ENCODE results near the gene RALB. TPM values are rescaled to one million over a fixed set of nuclear protein-coding genes. Genes with fewer than 3 reads are reported as not detected.

The RALB gene
- total and polyA plus RNA-seq, 2 experiments from 2014 or later = 15.2 to 17.4 TPM

DNA sequence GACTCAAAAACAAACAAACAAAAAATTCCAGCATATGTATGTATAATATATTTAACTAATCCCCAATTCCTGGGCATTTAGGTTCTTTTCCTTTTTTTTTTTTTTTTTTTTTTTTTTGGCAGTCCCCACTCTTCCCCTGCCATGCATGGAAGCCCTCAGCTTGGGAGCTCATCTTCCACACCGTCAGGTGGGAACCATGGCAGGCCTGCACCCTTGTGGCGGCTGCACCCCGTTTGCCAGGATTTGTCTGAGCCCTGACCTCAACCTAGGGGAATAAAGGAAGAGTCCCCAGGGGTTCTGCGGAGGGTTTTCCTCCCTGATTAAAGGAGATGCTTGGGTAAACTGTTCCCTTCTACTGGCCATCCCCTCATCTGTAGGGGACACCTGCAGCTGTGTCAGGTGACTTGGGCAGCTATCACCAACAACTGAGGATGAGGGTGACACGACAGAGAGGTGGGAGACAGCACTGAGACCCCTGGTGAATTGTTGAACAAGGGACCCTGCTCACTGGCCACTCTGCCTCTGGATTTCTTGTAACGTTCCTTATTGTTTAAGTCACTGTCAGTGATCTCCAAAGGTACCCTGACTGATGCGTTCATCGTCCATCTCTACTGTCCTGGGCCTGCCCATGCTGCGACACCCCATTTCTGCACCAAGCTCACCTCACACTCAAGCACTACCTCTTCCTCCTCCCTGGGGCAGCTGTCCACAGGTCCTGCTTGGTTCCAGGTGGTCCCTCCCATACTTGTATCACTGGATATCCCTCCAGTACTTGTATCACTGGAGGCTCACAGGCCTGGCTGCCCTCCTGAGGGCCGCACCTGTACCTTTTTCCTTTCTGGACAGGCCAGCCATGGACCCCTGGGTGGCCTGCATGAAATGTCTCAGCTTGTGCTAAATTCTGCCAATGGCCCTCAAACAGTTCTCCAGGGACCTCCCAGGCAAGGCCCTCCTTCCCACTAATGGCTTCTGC, 44.0 kb upstream of the RALB start:
- no peak for ATAC-seq
- no peak overlapping the region for H3K27ac Mint-ChIP-seq

More for the DNA sequence above, 44.0 kb upstream of the RALB start:
- Histone ChIP-seq H3K79me2 (replicated peaks; ENCODE audit: insufficient read depth) (no peaks in the 10 kb centered on the region), H3F3A (replicated peaks; ENCODE audit: low read depth) (no peaks in the 10 kb centered on the region), H3K4me1 (ENCODE audit: insufficient read depth) (no peaks in the 10 kb centered on the region), H3K36me3 (ENCODE audit: insufficient read depth) (no peaks in the 10 kb centered on the region), H2AFZ (no peak overlapping the region), H3K4me2 (no peak overlapping the region), H3K9me2 (ENCODE audit: insufficient read depth) (no peaks in the 10 kb centered on the region), H3K27ac (ENCODE audit: low read depth) (no peak overlapping the region), H4K20me1 (replicated peaks; ENCODE audit: insufficient read depth) (no peaks in the 10 kb centered on the region; the same call in 1 of the 2 replicates), H3K27me3 (ENCODE audit: insufficient read depth) (no peaks in the 10 kb centered on the region), H3K4me3 (no peak overlapping the region)
- TF ChIP-seq JUNB (IDR thresholded peaks at IDR 0.05; ENCODE audit: unreplicated experiment) = no peak
- TF ChIP-seq NANOG (IDR thresholded peaks at IDR 0.05; ENCODE audit: borderline replicate concordance) = no peak
- TF ChIP-seq, protein P1, sequence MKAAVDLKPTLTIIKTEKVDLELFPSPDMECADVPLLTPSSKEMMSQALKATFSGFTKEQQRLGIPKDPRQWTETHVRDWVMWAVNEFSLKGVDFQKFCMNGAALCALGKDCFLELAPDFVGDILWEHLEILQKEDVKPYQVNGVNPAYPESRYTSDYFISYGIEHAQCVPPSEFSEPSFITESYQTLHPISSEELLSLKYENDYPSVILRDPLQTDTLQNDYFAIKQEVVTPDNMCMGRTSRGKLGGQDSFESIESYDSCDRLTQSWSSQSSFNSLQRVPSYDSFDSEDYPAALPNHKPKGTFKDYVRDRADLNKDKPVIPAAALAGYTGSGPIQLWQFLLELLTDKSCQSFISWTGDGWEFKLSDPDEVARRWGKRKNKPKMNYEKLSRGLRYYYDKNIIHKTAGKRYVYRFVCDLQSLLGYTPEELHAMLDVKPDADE (IDR thresholded peaks at IDR 0.05) = no peak
- TF ChIP-seq, protein P2, sequence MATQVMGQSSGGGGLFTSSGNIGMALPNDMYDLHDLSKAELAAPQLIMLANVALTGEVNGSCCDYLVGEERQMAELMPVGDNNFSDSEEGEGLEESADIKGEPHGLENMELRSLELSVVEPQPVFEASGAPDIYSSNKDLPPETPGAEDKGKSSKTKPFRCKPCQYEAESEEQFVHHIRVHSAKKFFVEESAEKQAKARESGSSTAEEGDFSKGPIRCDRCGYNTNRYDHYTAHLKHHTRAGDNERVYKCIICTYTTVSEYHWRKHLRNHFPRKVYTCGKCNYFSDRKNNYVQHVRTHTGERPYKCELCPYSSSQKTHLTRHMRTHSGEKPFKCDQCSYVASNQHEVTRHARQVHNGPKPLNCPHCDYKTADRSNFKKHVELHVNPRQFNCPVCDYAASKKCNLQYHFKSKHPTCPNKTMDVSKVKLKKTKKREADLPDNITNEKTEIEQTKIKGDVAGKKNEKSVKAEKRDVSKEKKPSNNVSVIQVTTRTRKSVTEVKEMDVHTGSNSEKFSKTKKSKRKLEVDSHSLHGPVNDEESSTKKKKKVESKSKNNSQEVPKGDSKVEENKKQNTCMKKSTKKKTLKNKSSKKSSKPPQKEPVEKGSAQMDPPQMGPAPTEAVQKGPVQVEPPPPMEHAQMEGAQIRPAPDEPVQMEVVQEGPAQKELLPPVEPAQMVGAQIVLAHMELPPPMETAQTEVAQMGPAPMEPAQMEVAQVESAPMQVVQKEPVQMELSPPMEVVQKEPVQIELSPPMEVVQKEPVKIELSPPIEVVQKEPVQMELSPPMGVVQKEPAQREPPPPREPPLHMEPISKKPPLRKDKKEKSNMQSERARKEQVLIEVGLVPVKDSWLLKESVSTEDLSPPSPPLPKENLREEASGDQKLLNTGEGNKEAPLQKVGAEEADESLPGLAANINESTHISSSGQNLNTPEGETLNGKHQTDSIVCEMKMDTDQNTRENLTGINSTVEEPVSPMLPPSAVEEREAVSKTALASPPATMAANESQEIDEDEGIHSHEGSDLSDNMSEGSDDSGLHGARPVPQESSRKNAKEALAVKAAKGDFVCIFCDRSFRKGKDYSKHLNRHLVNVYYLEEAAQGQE (IDR thresholded peaks at IDR 0.05; ENCODE audit: unreplicated experiment) = no peak
- TF ChIP-seq, protein P3, sequence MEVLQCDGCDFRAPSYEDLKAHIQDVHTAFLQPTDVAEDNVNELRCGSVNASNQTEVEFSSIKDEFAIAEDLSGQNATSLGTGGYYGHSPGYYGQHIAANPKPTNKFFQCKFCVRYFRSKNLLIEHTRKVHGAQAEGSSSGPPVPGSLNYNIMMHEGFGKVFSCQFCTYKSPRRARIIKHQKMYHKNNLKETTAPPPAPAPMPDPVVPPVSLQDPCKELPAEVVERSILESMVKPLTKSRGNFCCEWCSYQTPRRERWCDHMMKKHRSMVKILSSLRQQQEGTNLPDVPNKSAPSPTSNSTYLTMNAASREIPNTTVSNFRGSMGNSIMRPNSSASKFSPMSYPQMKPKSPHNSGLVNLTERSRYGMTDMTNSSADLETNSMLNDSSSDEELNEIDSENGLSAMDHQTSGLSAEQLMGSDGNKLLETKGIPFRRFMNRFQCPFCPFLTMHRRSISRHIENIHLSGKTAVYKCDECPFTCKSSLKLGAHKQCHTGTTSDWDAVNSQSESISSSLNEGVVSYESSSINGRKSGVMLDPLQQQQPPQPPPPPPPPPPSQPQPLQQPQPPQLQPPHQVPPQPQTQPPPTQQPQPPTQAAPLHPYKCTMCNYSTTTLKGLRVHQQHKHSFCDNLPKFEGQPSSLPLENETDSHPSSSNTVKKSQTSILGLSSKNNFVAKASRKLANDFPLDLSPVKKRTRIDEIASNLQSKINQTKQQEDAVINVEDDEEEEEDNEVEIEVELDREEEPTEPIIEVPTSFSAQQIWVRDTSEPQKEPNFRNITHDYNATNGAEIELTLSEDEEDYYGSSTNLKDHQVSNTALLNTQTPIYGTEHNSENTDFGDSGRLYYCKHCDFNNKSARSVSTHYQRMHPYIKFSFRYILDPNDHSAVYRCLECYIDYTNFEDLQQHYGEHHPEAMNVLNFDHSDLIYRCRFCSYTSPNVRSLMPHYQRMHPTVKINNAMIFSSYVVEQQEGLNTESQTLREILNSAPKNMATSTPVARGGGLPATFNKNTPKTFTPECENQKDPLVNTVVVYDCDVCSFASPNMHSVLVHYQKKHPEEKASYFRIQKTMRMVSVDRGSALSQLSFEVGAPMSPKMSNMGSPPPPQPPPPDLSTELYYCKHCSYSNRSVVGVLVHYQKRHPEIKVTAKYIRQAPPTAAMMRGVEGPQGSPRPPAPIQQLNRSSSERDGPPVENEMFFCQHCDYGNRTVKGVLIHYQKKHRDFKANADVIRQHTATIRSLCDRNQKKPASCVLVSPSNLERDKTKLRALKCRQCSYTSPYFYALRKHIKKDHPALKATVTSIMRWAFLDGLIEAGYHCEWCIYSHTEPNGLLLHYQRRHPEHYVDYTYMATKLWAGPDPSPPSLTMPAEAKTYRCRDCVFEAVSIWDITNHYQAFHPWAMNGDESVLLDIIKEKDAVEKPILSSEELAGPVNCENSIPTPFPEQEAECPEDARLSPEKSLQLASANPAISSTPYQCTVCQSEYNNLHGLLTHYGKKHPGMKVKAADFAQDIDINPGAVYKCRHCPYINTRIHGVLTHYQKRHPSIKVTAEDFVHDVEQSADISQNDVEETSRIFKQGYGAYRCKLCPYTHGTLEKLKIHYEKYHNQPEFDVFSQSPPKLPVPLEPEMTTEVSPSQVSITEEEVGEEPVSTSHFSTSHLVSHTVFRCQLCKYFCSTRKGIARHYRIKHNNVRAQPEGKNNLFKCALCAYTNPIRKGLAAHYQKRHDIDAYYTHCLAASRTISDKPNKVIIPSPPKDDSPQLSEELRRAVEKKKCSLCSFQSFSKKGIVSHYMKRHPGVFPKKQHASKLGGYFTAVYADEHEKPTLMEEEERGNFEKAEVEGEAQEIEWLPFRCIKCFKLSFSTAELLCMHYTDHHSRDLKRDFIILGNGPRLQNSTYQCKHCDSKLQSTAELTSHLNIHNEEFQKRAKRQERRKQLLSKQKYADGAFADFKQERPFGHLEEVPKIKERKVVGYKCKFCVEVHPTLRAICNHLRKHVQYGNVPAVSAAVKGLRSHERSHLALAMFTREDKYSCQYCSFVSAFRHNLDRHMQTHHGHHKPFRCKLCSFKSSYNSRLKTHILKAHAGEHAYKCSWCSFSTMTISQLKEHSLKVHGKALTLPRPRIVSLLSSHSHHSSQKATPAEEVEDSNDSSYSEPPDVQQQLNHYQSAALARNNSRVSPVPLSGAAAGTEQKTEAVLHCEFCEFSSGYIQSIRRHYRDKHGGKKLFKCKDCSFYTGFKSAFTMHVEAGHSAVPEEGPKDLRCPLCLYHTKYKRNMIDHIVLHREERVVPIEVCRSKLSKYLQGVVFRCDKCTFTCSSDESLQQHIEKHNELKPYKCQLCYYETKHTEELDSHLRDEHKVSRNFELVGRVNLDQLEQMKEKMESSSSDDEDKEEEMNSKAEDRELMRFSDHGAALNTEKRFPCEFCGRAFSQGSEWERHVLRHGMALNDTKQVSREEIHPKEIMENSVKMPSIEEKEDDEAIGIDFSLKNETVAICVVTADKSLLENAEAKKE (CRISPR knock-in tag; IDR thresholded peaks at IDR 0.05) = no peak
- Mint-ChIP-seq H3K36me3 (ENCODE audit: low read depth) (no peaks in the 10 kb centered on the region), H3K9me3 (no peaks in the 10 kb centered on the region), H3K4me3 (no peak overlapping the region), H3K4me1 (peaks cover 5% of the 10 kb centered on the region), H3K27me3 (ENCODE audit: insufficient read depth, low read depth, poor library complexity) (peaks cover 10% of the 10 kb centered on the region)
- DNase-seq (ENCODE audit: low spot score) = no peak

All from GM23338 (cell line).